ENCODE data around the gene DUSP7.

The DUSP7 gene

DNA sequence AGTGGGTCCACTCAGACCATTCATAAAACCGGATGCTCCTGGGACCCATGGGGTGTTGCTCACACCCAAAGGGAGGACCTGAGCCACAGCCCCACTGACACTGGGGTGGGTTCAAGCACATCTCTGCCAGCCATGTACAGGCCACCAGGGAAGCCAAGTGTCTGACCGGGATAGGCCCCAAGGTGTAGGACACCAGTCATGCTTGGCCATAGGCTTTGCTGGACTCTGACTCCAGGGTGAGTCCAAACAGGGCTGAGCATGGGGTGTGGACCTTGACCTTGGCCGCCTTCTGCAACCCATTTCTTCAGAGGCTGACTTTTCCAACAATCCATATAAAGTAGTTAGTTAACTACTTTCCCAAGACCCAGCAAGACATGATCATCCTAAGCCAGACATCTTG is 31.4 kb upstream of the DUSP7 start:
- Histone ChIP-seq H3K4me1 (no peaks in the 10 kb centered on the region), H3K36me3 (no peaks in the 10 kb centered on the region), H3K27me3 (no peaks in the 10 kb centered on the region), H3K9me3 (no peaks in the 10 kb centered on the region), H3K4me3 (ENCODE audit: low read depth, low read length) (no peak overlapping the region)
- DNase-seq: no peak
- TF ChIP-seq, protein P1, sequence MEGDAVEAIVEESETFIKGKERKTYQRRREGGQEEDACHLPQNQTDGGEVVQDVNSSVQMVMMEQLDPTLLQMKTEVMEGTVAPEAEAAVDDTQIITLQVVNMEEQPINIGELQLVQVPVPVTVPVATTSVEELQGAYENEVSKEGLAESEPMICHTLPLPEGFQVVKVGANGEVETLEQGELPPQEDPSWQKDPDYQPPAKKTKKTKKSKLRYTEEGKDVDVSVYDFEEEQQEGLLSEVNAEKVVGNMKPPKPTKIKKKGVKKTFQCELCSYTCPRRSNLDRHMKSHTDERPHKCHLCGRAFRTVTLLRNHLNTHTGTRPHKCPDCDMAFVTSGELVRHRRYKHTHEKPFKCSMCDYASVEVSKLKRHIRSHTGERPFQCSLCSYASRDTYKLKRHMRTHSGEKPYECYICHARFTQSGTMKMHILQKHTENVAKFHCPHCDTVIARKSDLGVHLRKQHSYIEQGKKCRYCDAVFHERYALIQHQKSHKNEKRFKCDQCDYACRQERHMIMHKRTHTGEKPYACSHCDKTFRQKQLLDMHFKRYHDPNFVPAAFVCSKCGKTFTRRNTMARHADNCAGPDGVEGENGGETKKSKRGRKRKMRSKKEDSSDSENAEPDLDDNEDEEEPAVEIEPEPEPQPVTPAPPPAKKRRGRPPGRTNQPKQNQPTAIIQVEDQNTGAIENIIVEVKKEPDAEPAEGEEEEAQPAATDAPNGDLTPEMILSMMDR (IDR thresholded peaks at IDR 0.05; ENCODE audit: low read depth, low read length): no peak

DNA sequence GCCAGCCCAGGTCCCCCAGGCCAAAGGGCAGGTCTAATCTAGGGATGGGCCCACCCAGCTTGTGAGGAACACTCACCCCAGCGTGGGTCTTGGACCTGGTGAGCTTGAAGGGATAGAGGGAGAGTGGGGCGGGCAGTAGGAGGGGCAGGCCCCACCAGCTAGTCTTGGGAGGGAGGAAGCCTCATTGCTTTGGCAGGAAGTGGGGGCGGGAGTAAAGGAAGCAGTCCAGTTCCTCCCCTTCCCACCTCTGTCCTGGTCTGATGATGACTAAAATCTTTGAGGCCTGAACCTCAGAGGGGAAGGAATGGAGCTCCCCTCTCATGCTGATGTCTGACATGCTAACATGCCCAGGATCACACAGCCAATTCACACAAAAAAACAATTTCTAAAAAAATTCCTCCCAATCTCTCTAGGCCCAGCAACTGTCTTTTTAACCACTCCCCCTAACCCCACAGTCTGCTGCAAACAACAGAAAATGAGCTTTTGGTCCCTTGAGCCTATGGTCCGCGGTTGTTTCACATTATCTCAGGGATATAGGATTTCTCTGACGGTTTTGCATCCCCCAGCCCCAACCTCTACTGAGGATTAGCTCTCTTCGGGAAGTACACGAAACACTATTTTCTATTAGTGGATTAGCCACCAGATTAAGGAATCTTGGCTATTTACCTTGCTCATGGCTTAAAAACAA is 30.7 kb upstream of the DUSP7 start:
- Histone ChIP-seq H3K4me3 (ENCODE audit: low read depth, low read length) (no peak overlapping the region), H3K27me3 (no peaks in the 10 kb centered on the region), H3K4me1 (no peaks in the 10 kb centered on the region), H3K36me3 (no peaks in the 10 kb centered on the region), H3K9me3 (no peaks in the 10 kb centered on the region)
- TF ChIP-seq, protein P1 (IDR thresholded peaks at IDR 0.05; ENCODE audit: low read depth, low read length): no peak
- no peak for DNase-seq

DNA sequence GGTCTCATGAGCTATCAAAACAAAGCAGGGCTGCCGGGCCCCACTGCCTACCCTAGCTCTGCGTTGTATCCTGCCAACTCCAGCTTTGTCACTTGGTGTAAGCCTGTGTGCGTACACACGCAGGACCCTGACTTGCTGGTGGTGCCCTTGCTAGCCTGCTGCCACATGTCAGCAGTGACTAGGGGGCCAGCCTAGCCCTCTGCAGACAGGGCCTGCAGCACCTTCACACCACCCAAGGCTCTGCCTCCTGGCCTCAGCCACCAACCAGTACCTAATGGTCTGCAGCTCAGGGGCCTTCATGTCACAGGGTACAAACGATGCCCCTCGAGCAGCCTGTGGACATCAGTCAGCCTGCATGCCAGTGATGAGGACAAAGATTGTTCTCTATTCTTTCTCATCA is 30.1 kb upstream of the DUSP7 start:
- no peaks in the 10 kb centered on the region for H3K27me3 ChIP-seq
- no peaks in the 10 kb centered on the region for H3K36me3 ChIP-seq
- TF ChIP-seq, protein P1 (IDR thresholded peaks at IDR 0.05; ENCODE audit: low read depth, low read length): no peak
- H3K9me3 ChIP-seq: no peaks in the 10 kb centered on the region
- no peaks in the 10 kb centered on the region for H3K4me1 ChIP-seq
- no peak overlapping the region for H3K4me3 ChIP-seq (ENCODE audit: low read depth, low read length)
- no peak for DNase-seq

DNA sequence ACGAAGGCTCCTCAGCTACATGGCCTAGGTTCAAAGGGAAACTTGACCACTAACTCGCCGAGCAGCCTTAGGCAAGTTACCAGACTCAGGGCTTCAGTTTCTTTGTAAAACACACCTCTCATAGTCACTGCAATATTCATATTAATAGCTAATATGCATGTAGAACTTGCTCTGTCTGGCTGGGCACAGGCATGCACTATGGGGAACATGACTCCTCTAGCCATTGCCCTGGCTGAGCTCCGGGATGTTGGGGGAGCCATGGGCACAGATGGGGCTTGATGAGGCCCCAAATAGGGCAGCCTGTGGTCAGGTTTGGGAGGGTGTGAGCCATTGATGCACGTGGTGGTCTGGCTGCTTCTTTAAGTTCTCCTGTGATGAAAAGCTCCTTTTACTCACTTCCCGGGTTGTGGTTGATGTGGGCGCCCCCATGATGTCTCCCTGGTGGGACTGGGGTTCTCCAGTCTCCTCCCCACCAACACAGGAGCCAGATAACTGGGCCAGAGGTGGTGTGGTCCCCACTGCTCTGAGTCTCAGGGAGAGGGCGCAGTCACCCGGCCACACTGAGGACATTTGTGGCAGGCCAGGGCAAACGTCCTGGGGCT is 29.4 kb upstream of the DUSP7 start:
- H3K4me3 ChIP-seq (ENCODE audit: low read depth, low read length): no peak overlapping the region
- H3K36me3 ChIP-seq: no peaks in the 10 kb centered on the region
- H3K27me3 ChIP-seq: no peaks in the 10 kb centered on the region
- no peak for DNase-seq
- TF ChIP-seq, protein P1 (IDR thresholded peaks at IDR 0.05; ENCODE audit: low read depth, low read length): no peak
- H3K9me3 ChIP-seq: no peaks in the 10 kb centered on the region
- H3K4me1 ChIP-seq: no peaks in the 10 kb centered on the region

DNA sequence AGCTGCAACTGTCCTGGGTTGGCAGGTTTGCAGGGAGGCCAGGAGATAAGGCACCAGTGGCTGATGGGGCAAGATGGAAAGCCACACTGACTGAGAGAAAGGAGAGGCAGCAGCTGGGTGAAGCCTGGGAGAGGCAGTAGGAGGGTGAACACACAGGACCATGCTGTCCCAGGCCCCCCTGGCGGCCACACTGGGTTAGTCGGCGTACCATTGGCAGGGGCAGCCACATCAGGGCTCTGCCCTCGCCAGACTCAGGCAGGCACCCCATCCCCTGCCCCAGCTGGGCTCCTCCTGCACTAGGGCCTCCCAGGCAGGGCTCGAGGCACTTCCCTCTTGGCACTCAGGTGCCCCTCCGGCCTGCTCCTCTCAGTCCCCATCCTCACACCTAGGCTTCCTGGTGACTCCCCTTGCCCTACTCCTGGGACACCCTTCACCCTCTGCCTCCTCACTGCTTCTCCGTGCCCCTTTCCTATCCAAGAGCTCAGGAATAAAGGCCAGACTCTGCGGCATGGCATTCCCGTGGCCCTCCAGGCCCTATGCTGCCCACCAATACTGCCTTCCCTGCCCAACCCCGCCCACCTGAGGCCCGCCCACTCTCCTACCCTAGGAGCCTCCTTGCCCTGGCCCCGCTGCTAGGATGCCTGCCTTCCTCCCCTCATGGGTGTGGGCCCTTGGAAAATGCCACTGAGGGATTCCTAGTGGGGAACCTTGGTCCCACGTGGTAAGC is 28.7 kb upstream of the DUSP7 start:
- H3K4me1 ChIP-seq: no peaks in the 10 kb centered on the region
- DNase-seq: no peak

More for the DNA sequence above, 28.7 kb upstream of the DUSP7 start:
- TF ChIP-seq, protein P1 (IDR thresholded peaks at IDR 0.05; ENCODE audit: low read depth, low read length): 0 out of 2 replicates have a peak, but pooled peaks have one; percentile 8
- H3K9me3 ChIP-seq: no peaks in the 10 kb centered on the region
- no peaks in the 10 kb centered on the region for H3K36me3 ChIP-seq
- no peak overlapping the region for H3K4me3 ChIP-seq (ENCODE audit: low read depth, low read length)
- H3K27me3 ChIP-seq: no peaks in the 10 kb centered on the region
